Panc1 (cell line): Measurements from ENCODE around the gene MAN2A2. TPM values are rescaled to one million over a fixed set of nuclear protein-coding genes. Genes with fewer than 3 reads are reported as not detected.
"Not testable (repeated sequence)": the region's sequence is repeated elsewhere in the genome, so short reads cannot be mapped to it uniquely, and the experiment has no call there.

Source experiments
- ATAC-seq: fragments of 200-7000 bp; cut with Tn5 transposase; 2 replicates; pipeline ENCODE4 v1.9.1; 2020; ENCODE audit warnings: mild to moderate bottlenecking, moderate library complexity
- BruUV-seq: library from RNA; stranded (reverse); fragments of 400-500 nt; replicated peaks from 2 replicates; lab custom pipeline; 2021; lab: Mats Ljungman, UMichigan
- CTCF ChIA-PET: fragments of 300-600 bp; sonication (Branson Sonifier 250); formaldehyde crosslinking; loops from one replicate; lab custom pipeline; 2022; ENCODE audit warnings: antibody characterized with exemption; lab: Charles Lee
- POLR2A ChIA-PET: fragments of 300-600 bp; sonication (Branson Sonifier 250); formaldehyde crosslinking; loops from one replicate; lab custom pipeline; 2022; ENCODE audit warnings: antibody characterized with exemption; lab: Charles Lee
- DNase-seq: peaks from one replicate; pipeline ENCODE4 v3.0.0-alpha.2; 2010; ENCODE audit warnings: low read depth, low spot score
- H3K27ac ChIP-seq: 2 replicates; pipeline ENCODE4 v1.5.1; 2011; ENCODE audit warnings: mild to moderate bottlenecking, low read length, inconsistent platforms
- H3K27me3 ChIP-seq: fragments of 200-500 bp; sonication (Bioruptor generic); 2 replicates; pipeline ENCODE4 v1.6.0; 2014; ENCODE audit warnings: low read length, inconsistent platforms; ENCODE audit not compliant: control insufficient read depth, insufficient read depth
- H3K36me3 ChIP-seq: fragments of 200-500 bp; sonication (Bioruptor generic); 2 replicates; pipeline ENCODE4 v1.5.1; 2014; ENCODE audit warnings: inconsistent platforms, mild to moderate bottlenecking, low read length, moderate library complexity; ENCODE audit not compliant: control insufficient read depth, insufficient read depth
- H3K4me1 ChIP-seq: 2 replicates; pipeline ENCODE4 v1.5.1; 2011; ENCODE audit warnings: inconsistent platforms, mild to moderate bottlenecking, low read length, moderate library complexity; ENCODE audit not compliant: control insufficient read depth, insufficient read depth
- H3K4me3 ChIP-seq, 2 experiments: 2 replicates each; pipeline ENCODE4 v1.5.1; 2011 to 2012; ENCODE audit warnings: low read depth in 2 of 2, low read length in 2 of 2, mild to moderate bottlenecking in 2 of 2, inconsistent platforms in 1 of 2, moderate library complexity in 1 of 2
- H3K9me3 ChIP-seq: fragments of 200-500 bp; sonication (Bioruptor generic); 2 replicates; pipeline ENCODE4 v1.5.1; 2014; ENCODE audit warnings: low read depth, mild to moderate bottlenecking, inconsistent platforms, low read length, moderate library complexity; ENCODE audit not compliant: control insufficient read depth, insufficient read depth
- CTCF ChIP-seq: fragments of 450-650 bp; IDR thresholded peaks from 2 replicates; pipeline ENCODE4 v1.5.1; 2017; ENCODE audit warnings: mild to moderate bottlenecking
- POLR2AphosphoS5 ChIP-seq: IDR thresholded peaks from 2 replicates; pipeline ENCODE4 v1.6.1; 2012; ENCODE audit warnings: mild to moderate bottlenecking, low read depth, low read length, moderate library complexity
- SIN3A ChIP-seq: IDR thresholded peaks from 2 replicates; pipeline ENCODE4 v1.6.1; 2012; ENCODE audit warnings: low read depth, mild to moderate bottlenecking, low read length, moderate library complexity, borderline replicate concordance; ENCODE audit not compliant: insufficient read depth
- TCF7L2 ChIP-seq: IDR thresholded peaks from 2 replicates; pipeline ENCODE4 v1.6.1; 2011; ENCODE audit warnings: mild to moderate bottlenecking, low read depth, low read length, inconsistent platforms
- in situ Hi-C: cut with HindIII; loops from 2 replicates; pipeline ENCODE4 v1.10.0; 2016; ENCODE audit warnings: low sequenced_read_pairs, low pct_unique_long_range_greater_than_20kb
- intact Hi-C: fragments of 100-400 bp; cut with micrococcal nuclease; formaldehyde crosslinking; loops from one replicate; pipeline ENCODE4 v1.10.0; 2022; ENCODE audit not compliant: unreplicated experiment
- total RNA-seq: library from RNA; stranded (reverse); gene quantifications from one replicate; pipeline ENCODE4 v1.2.1, GENCODE V29; 2021; ENCODE audit not compliant: unreplicated experiment
- TF ChIP-seq, protein P1 (sequence below), 2 experiments: IDR thresholded peaks; 2 replicates each; pipeline ENCODE4 v1.6.1; 2011 to 2012; ENCODE audit warnings: low read depth in 2 of 2, control low read depth in 1 of 2, low read length in 1 of 2, mild to moderate bottlenecking in 1 of 2, moderate library complexity in 1 of 2; ENCODE audit not compliant: insufficient read depth in 1 of 2

MAN2A2 gene
- total RNA-seq, 1 experiment from 2014 or later: 77.2 TPM

DNA sequence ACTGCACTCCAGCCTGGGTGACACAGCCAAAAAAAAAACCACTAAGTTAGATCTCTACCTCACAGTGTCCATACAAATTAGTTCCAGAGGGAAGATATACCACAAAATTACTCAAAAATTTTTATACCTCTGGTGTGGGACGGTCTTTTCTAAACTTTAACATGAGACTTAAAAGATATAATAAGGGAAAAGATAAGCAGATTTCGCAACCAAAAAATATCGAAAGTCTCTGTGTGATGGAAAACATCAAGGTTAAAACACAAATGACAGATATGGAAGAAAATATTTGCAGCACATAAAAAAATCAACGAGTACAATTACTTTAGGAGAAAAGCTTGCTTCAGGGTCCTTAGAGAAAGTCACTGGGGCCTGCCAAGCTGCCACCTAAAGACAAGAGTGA is 18.8 kb downstream of the MAN2A2 start:
- no TSS peak for BruUV-seq
- no peaks in the 10 kb centered on the region for H3K4me1 ChIP-seq
- TF ChIP-seq CTCF (no peak), SIN3A (no peak)
- ATAC-seq (no peak), DNase-seq (no peak)
- no peak overlapping the region for H3K4me3 ChIP-seq
- peaks cover 2% of the 10 kb centered on the region; the same call in 1 of the 2 replicates for H3K36me3 ChIP-seq
- H3K27me3 ChIP-seq: no peaks in the 10 kb centered on the region
- H3K27ac ChIP-seq: no peak overlapping the region
- intact Hi-C loops (no loop called here), in situ Hi-C loops (no loop called here)
- ChIA-PET POLR2A (no interaction called here), CTCF (interaction anchor here (0.6 kb wide), 1 partner anchor 117 kb away, joined by 4 read pairs; no protein-coding TSS in a partner anchor)
- H3K9me3 ChIP-seq: no peaks in the 10 kb centered on the region

DNA sequence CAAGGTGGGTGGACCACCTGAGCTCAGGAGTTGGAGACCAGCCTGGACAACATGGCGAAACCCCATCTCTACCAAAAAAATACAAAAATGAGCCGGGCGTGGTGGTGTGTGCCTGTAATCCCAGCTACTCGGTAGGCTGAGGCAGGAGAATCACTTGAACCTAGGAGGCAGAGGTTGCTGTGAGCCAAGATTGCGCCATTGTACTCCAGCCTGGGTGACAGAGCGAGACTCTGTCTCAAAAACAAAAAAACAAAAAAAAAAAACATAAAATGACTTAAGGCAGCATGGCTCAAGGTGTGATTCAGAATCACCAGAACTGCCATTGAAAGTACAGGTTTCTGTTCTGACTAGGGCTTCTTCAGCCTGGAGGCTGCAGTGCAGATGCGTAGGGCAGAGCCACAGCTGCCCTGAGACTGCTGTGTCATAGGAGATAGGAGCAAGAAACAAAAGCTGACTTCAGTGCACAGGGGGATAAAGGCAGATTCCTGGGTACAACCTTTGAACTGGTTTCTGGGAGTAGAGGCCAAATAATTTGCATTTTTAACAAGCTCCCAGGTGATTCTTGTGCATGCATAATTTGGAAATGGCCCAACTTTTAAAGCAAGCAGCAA is 19.7 kb downstream of the MAN2A2 start:
- BruUV-seq, CTCF ChIA-PET, in situ Hi-C loops, H3K4me3 ChIP-seq, H3K27ac ChIP-seq, H3K4me1 ChIP-seq, H3K36me3 ChIP-seq, DNase-seq, H3K9me3 ChIP-seq, ATAC-seq, intact Hi-C loops, H3K27me3 ChIP-seq: not testable (repeated sequence)
- POLR2A ChIA-PET: interaction anchor here (0.7 kb wide), 2 partner anchors 270 to 1741 kb away, joined by 4 to 5 read pairs; no protein-coding TSS in a partner anchor

- CTCF ChIA-PET: no interaction called here
- Histone ChIP-seq H3K27ac (no peak overlapping the region), H3K36me3 (peaks cover 2% of the 10 kb centered on the region; the same call in 1 of the 2 replicates), H3K4me3 (no peak overlapping the region), H3K9me3 (no peaks in the 10 kb centered on the region), H3K4me1 (peaks cover 3% of the 10 kb centered on the region; the same call in 1 of the 2 replicates), H3K27me3 (no peaks in the 10 kb centered on the region)
- no TSS peak for BruUV-seq
- TF ChIP-seq TCF7L2 (no peak), SIN3A (no peak), POLR2AphosphoS5 (no peak), CTCF (no peak)
- TF ChIP-seq, protein P1, sequence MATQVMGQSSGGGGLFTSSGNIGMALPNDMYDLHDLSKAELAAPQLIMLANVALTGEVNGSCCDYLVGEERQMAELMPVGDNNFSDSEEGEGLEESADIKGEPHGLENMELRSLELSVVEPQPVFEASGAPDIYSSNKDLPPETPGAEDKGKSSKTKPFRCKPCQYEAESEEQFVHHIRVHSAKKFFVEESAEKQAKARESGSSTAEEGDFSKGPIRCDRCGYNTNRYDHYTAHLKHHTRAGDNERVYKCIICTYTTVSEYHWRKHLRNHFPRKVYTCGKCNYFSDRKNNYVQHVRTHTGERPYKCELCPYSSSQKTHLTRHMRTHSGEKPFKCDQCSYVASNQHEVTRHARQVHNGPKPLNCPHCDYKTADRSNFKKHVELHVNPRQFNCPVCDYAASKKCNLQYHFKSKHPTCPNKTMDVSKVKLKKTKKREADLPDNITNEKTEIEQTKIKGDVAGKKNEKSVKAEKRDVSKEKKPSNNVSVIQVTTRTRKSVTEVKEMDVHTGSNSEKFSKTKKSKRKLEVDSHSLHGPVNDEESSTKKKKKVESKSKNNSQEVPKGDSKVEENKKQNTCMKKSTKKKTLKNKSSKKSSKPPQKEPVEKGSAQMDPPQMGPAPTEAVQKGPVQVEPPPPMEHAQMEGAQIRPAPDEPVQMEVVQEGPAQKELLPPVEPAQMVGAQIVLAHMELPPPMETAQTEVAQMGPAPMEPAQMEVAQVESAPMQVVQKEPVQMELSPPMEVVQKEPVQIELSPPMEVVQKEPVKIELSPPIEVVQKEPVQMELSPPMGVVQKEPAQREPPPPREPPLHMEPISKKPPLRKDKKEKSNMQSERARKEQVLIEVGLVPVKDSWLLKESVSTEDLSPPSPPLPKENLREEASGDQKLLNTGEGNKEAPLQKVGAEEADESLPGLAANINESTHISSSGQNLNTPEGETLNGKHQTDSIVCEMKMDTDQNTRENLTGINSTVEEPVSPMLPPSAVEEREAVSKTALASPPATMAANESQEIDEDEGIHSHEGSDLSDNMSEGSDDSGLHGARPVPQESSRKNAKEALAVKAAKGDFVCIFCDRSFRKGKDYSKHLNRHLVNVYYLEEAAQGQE (IDR thresholded peaks at IDR 0.05; ENCODE audit: insufficient read depth in 1 of 2, low read depth in 2 of 2, low read length in 1 of 2): no peak
- DNase-seq: no peak
- ATAC-seq: no peak
- POLR2A ChIA-PET: no interaction called here
- in situ Hi-C loops: no loop called here
- intact Hi-C loops: no loop called here
Measured at GRCh38 chr15:90924375-90924774, 21.3 kb downstream of the MAN2A2 start.

DNA sequence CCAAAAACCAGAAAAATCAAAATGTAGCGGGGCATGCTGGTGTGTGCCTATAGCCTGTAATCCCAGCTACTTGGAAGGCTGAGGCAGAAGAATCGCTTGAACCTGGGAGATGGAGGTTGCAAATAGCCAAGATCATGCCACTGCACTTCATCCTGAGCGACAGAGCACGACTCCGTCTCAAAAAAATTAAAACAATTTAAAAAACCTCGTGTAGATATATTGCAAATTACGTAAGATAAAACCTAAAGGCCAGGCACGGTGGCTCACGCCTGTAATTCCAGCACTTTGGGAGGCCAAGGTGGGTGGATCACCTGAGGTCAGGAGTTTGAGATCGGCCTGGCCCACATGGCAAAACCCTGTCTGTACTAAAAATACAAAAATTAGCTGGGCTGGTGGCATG is 23.7 kb downstream of the MAN2A2 start:
- intact Hi-C loops, H3K9me3 ChIP-seq, POLR2A ChIA-PET, H3K27me3 ChIP-seq, H3K4me3 ChIP-seq, DNase-seq, ATAC-seq, in situ Hi-C loops, H3K27ac ChIP-seq, BruUV-seq, CTCF ChIA-PET, H3K36me3 ChIP-seq: not testable (repeated sequence)
- H3K4me1 ChIP-seq: peaks cover 15% of the 10 kb centered on the region
